ENCODE results near the gene PEDS1. TPM values are rescaled to one million over a fixed set of nuclear protein-coding genes. Genes with fewer than 3 reads are reported as not detected.

PEDS1 gene
- total RNA-seq, 1 donor from 2014 or later, result 29.9 TPM

DNA sequence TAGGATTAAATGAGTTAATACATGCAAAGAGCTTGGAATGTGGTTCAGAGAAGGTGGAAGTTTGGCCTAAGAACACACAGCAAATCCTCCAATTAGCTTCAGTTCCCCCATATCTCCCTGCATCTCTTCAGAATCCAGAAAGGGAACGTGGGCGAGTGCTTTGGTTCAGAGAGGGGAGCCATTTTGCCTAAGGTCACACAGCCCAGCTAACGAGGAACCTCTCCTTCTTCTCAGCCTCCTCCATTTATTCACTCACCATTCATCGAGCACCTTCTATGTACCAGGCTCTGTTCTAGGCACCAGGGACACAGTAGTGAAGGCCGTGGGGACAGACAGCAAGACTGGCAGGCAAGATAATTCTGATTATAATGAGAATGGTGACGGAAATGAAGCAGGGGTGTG lies 34.8 kb upstream of the PEDS1 start:
- H3K27me3 Mint-ChIP-seq, result peaks cover 6% of the 10 kb centered on the region
- no peaks in the 10 kb centered on the region for H3K36me3 Mint-ChIP-seq
- H3K4me1 Mint-ChIP-seq (ENCODE audit: unreplicated experiment), result peaks cover 10% of the 10 kb centered on the region
- H3K27ac Mint-ChIP-seq, result peak overlapping the region; percentile 30
- H3K9me3 Mint-ChIP-seq, result no peaks in the 10 kb centered on the region
- peak overlapping the region; percentile 48 for H3K4me3 Mint-ChIP-seq
- no peak for DNase-seq (ENCODE audit: extremely low spot score, unreplicated experiment)
- TF ChIP-seq CTCF (conservative IDR thresholded peaks at IDR 0.05), result no peak

DNA sequence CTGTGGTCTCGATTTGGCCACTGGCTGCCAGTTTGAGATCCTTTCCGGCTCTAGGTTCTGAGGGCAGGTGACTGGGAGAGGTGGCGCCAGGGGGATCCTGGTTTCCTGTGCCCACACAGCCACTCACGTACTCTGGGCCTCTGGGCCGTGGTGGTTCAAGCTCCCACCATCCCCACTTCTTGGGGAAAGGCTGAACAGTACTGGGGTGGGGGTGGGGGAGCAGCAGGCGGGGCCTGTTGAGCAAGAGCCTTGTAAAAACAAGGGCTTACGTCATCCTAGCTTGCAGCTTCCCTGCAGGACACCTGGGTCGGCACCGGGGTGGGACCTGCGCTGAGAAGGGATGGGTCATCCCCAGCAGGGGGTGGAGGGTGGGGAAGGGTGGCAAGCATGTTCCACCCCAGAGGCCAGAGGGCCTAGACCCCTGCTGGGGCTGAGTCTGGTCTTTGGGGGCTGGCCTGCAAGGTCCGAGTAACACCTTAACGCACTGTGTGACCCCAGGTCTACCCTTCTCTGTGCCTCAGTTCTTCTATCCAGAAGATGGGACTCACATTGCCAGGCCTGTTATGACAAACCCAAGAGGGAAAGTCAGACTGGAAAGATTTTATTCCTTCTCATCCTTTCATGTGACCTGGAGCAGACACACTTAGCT lies 34.0 kb upstream of the PEDS1 start:
- Mint-ChIP-seq H3K4me3 (no peak overlapping the region), H3K27ac (peak overlapping the region; percentile 30)

GRCh38 chr20:50186987-50187402 lies 33.5 kb upstream of the PEDS1 start:
- no peak for DNase-seq (ENCODE audit: extremely low spot score, unreplicated experiment)
- Mint-ChIP-seq H3K36me3 (no peaks in the 10 kb centered on the region), H3K27me3 (peaks cover 6% of the 10 kb centered on the region), H3K4me1 (ENCODE audit: unreplicated experiment) (peaks cover 6% of the 10 kb centered on the region), H3K4me3 (no peak overlapping the region), H3K27ac (no peak overlapping the region), H3K9me3 (no peaks in the 10 kb centered on the region)
- no peak for TF ChIP-seq CTCF (conservative IDR thresholded peaks at IDR 0.05)

More for the DNA sequence above, 34.0 kb upstream of the PEDS1 start:
- H3K9me3 Mint-ChIP-seq, result no peaks in the 10 kb centered on the region
- H3K36me3 Mint-ChIP-seq, result no peaks in the 10 kb centered on the region
- TF ChIP-seq CTCF (conservative IDR thresholded peaks at IDR 0.05), result no peak
- H3K27me3 Mint-ChIP-seq, result peaks cover 6% of the 10 kb centered on the region
- peaks cover 6% of the 10 kb centered on the region for H3K4me1 Mint-ChIP-seq (ENCODE audit: unreplicated experiment)
- no peak for DNase-seq (ENCODE audit: extremely low spot score, unreplicated experiment)

GRCh38 chr20:50186151-50186885 lies 32.8 kb upstream of the PEDS1 start:
- Mint-ChIP-seq H3K9me3 (no peaks in the 10 kb centered on the region), H3K36me3 (no peaks in the 10 kb centered on the region), H3K4me1 (ENCODE audit: unreplicated experiment) (peaks cover 6% of the 10 kb centered on the region), H3K27ac (peak overlapping the region; percentile 73), H3K27me3 (peaks cover 6% of the 10 kb centered on the region), H3K4me3 (no peak overlapping the region)
- peak; percentile 95 for DNase-seq (ENCODE audit: extremely low spot score, unreplicated experiment)
- peak; percentile 98 for TF ChIP-seq CTCF (conservative IDR thresholded peaks at IDR 0.05)

GRCh38 chr20:50185426-50185825 lies 31.9 kb upstream of the PEDS1 start:
- Mint-ChIP-seq H3K9me3 (no peaks in the 10 kb centered on the region), H3K4me1 (ENCODE audit: unreplicated experiment) (peaks cover 6% of the 10 kb centered on the region), H3K4me3 (no peak overlapping the region), H3K36me3 (no peaks in the 10 kb centered on the region), H3K27ac (no peak overlapping the region), H3K27me3 (peaks cover 6% of the 10 kb centered on the region)
- no peak for TF ChIP-seq CTCF (conservative IDR thresholded peaks at IDR 0.05)
- no peak for DNase-seq (ENCODE audit: extremely low spot score, unreplicated experiment)

Data from type B pancreatic cell (in vitro differentiated cells).